Hematopoietic multipotent progenitor cell treated with erythropoietin and hydrocortisone succinate and interleukin-3 and kit ligand, for 8 days (in vitro differentiated cells): ENCODE measurements around the gene LCE6A.

Experiments
- DNase-seq: peaks from one replicate; pipeline ENCODE4 v3.0.0-alpha.2; 2015

Gene LCE6A

DNA sequence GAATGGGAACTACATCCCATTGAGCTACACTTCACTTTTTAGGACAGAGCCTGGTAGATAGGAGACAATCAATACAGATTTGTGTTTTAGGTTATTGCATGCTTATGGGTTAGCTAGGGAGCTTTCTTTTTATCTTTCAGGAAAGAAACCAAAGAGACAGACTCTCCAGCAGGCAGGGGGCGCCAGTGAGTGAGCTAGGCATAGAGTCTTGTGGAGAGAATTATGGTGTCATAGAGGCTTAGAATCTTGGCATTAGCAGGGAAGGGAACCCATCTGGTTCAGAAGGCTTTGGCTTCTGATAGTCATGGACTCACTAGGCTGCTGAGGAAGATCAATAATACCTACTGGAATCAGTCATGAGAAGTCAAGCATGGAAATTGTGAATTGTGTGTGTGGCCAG, 35.4 kb downstream of the LCE6A start, which contains the start of gene SMCP:
Gene SMCP, plus strand, starts transcription at position 281 of the 400 bp plus-strand sequence. CDS start 6,101 bp downstream, outside the sequence.
- peak; percentile 58 for DNase-seq

DNA sequence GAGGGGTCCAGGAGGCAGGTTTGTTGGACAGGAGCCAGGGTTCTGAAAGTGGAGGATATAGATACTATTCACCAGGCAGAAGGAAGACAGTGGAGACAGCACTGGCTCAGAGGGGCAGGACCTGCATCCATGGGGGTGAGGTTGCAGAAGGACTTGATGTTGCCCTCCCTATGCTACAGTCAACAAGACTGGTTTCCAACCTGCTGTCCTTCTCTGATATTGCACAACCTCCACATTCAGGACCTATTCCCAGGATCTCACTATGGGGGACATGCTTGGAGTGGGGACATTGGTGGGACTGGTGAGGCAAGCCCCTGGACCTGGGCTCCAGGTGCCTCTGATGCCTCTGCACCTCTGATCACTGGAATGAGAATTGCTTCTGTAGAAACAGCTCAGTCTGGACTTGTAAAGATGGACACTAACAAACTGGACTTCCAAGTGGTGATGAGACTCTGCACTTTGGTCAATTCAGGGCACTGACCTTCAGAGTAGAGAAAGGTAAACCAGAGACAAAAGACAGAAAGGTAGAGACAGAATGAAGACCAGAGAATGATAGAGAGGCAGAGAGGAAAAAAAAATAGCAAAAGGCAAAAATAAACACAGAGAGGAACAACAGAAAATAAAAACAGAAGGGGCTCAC, 37.0 kb downstream of the LCE6A start:
- DNase-seq, result no peak

DNA sequence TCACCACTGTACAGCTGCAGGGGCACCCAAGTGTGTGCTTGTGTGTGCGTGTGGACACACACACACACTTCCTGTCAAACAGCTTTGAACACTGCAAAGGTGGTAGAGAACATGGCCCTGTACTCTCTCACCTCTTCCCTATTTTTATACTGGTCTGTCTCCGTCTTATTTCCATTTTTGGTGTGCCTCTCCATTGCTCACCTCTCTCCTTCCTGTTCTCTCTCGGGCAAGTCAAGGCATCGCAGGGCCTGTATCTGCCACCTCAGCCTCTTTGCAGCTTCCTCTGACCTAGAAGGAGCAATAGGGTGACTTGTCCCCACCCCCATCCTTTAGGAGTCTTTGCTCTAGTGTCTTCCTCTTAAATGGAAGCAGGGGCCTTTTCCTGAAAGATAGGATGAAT, 37.7 kb downstream of the LCE6A start:
- no peak for DNase-seq

DNA sequence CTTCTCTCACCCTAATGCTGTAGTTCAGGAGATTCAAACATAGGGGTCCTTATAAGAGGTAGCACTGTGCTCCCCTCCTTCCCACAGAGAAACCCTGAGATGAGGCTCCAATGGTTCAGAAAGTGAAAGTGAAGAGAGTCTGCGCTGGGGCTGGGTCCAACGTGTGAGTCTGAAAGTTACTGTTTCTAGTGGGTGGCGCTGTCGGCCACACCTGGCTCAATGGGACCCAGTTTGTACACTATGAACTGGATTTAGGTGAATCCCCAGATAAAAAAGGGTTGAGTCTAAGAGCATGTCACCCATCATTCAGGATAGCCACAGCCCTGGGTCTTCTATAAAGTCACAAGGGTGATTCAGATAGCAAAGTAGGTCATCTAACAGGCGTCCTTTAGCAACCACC, 38.3 kb downstream of the LCE6A start:
- no peak for DNase-seq

DNA sequence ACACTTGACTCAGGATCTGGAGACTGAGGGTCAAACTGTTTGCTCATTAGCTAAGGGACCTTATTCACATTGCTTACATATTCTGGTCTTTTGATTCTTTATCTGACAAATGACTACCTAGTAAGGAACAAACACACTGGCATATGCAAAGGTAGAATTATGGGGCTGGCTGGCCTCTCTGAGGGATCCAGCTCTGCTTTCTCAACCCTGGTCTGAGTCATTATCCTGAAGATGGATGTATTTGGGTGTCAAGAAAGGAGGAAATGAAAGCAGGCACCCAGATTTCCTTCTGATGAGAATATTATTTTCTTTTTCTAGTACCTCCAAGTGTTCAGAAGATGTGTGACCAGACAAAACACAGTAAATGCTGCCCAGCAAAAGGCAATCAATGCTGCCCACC, 41.4 kb downstream of the LCE6A start:
- DNase-seq, result no peak

DNA sequence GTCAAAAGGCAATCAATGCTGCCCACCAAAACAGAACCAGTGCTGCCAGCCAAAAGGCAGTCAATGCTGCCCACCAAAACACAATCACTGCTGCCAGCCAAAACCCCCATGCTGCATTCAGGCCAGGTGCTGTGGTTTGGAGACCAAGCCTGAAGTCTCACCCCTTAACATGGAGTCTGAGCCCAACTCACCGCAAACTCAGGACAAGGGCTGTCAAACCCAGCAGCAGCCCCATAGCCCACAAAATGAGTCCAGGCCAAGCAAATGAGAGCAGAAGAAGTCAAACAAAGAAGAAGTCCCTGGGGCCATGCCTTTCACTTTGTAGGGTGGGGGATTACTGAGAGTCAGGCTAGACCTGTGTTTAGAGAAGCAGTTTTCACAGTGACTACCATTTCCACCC, 41.9 kb downstream of the LCE6A start:
- no peak for DNase-seq

DNA sequence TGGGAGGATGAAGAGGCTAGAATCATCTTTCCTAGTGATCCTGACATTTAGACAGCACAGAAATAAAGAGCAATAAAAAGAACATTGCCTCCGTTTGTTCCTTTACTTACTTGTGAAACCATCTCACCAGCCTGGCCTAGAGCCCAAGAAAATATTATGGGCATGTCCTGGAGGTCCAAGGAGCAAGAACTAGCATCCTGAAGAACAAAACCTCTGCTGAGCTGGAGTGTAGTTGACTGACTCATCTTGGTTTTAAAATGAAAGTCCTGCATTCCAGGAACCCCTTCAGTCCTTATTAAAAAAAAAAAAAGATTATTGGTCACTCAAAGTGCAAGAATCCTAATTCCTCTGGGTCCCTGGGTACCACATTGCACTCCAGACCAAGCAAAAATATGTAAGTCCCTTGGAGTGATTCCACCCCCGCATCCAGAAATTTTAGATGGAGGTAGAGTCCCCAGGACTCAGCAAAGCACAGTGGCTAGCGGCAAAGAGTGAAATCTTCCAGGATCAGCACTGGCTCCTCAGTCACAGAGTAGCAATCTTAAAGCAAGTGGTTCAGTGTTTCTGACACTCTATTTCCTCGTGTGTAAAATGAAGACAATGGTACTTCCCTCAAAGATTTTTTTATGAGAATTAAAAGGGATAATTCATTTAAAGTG, 42.4 kb downstream of the LCE6A start:
- no peak for DNase-seq

DNA sequence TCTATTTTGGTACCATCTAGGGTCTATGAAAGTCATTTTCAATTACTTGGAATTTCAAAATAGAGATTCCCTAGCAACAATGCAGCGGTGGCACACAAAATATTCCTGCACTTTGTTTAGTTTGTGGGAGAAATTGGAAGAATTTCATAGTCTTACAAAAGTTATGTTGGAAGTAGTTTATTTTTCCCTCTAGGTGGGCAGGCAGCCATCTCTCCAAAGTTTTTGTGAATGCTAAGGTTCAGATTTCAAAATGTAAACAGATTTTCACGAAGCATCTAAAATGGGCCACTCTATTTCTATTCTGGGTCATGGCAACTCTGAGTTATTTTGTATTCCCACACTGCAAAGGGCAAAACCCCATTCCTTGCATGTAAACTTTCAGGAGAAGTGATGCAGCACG, 43.4 kb downstream of the LCE6A start:
- no peak for DNase-seq

DNA sequence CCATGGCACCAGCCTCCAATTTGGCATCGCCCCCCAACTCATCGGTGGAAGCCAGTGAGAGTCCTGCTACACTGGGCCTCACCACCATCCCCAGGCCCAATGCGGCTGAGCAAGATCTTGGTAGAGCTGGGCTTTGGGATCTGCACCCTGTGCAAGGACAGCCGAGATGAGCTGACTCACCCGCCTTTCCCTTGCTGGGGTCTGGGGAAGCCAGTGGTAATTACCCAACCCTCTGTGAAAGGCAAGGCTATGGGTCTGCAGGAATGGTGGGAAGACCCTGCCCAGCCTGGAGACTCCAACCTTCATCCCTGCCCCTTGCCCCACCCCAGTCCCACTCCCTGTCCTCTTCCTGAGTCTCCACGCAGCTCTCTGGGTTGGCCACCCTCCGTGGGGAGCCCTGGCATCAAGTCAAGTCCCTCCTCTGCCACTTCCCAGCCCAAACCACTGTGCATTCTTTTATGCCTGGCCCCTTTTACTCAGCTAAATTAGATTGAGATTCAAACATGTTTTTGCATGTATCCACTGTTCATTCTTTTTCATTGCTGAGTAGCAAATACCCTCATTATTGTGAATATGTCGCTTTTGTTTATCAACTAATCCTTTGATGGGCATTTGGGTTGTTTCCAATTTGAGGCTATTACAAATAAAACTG, 44.2 kb downstream of the LCE6A start:
- no peak for DNase-seq

DNA sequence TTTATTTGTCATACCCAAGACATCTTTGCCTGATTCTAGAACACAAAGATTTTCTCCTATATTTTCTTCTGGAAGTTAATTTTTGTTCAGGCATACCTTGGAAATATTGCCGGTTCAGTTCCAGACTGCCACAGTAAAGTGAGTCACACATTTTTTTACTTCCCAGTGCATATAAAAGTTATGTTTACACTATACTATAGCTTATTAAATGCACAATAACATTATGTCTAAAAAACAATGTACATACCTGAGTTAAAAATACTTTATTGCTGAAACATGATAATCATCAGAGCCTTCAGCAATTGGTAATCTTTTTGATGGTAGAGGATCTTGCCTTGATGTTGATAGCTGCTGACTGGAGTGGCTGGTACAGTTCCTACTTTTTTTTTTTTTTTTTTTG, 45.5 kb downstream of the LCE6A start:
- DNase-seq, result no peak
